H54 (cell line): ENCODE measurements around the gene KIF24.
"Not testable (repeated sequence)": the region's sequence is repeated elsewhere in the genome, so short reads cannot be mapped to it uniquely, and the experiment has no call there.

Experiments used
- DNase-seq: peaks from one replicate; pipeline ENCODE4 v3.0.0; 2011; ENCODE audit warnings: low spot score, mixed read lengths; ENCODE audit not compliant: insufficient read length
- FAIRE-seq: peaks from 3 replicates; lab custom pipeline; 2011; peaks lifted over from hg19 to GRCh38; lab: Jason Lieb, UNC
- POLR2A ChIP-seq: IDR thresholded peaks from 2 replicates; pipeline ENCODE4 v1.6.1; 2011; ENCODE audit warnings: low read depth, mild to moderate bottlenecking, low read length

The KIF24 gene

DNA sequence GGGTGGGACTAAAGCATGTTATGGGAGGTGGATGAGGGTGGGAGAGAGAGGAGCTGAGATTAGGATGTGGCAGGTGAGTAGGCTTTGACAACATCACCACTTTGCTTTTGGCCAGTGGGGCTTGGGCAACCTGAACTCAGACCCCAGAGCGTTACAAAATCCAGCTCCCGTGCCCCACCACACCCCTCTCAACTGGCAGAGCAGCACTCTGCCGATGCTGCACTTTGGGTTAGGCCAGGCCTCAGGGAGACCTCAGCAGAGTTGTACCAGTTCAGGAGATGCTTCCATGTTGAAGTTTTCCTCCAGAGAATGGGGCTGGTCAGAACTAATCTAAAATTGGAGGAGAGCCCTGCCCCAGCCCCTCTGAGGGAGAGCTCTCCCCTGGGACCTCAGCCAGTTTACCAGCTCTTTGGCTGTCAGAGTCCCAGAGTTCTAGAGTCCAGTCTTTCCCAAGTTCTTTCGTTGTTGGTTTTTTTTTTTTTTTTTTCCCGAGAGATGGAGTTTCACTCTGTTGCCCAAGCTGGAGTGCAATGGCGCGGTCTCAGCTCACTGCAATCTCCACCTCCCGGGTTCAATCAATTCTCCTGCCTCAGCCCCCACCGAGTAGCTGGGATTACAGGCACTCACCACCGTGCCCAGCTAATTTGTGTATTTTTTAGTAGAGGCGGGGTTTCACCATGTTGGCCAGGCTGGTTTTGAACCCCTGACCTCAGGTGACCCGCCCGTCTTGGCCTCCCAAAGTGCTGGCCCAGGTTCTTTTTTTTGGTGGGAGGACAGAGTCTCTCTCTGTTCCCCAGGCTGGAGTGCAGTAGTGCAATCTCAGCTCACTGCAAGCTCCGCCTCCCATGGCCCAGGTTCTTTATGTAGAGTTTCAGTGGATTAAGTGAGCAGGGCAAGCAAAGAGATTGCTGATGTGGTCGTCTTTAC lies 18.1 kb upstream of the KIF24 start:
- DNase-seq, result no peak
- no peak for FAIRE-seq
- TF ChIP-seq POLR2A, result no peak

- no peak for FAIRE-seq
- TF ChIP-seq POLR2A, result no peak
Measured at GRCh38 chr9:34343605-34344004, 14.5 kb upstream of the KIF24 start.

DNA sequence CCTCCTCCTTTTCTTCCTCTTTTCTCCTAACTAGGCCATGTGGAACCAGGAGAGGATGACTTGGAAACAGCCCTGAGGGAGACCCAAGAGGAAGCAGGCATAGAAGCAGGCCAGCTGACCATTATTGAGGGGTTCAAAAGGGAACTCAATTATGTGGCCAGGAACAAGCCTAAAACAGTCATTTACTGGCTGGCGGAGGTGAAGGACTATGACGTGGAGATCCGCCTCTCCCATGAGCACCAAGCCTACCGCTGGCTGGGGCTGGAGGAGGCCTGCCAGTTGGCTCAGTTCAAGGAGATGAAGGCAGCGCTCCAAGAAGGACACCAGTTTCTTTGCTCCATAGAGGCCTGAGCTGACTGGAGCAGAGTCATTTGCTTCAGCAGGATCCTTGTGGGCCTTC lies 14.0 kb upstream of the KIF24 start:
- no peak for DNase-seq
- no peak for TF ChIP-seq POLR2A
- FAIRE-seq, result no peak

More at GRCh38 chr9:34343605-34344004, 14.5 kb upstream of the KIF24 start:
- DNase-seq, result no peak

DNA sequence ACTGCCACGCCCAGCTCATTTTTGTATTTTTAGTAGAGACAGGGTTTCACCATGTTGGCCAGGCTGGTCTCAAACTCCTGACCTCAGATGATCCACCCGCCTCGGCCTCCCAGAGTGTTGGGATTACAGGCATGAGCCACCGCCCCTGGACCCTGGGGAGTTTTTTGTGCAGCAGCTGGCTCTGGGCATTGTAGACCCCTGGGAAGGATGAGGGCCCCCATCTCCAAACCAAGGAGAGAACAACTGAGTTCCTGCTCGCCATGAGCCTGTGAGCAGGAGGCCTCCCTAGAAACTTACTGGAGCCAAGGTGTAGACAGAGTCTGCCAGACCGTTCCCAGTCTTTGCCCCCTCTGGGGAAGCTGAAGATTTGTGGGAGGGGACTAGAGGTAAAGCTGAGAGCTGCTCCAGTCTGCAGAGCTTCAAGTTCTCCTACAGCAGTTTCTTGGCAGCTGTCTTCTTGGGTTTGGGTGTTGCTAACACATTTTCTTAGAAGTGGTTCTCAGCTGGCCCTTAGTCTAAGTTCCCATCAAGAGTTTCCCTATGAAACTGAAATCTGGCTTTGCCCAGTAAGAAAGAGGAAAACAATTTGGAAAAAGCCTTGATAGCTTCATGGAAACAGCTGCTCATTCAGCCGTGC lies 12.7 kb upstream of the KIF24 start:
- FAIRE-seq, result no peak
- no peak for DNase-seq
- TF ChIP-seq POLR2A, result no peak

- FAIRE-seq (no peak), DNase-seq (no peak)
- TF ChIP-seq POLR2A, result no peak
Measured at GRCh38 chr9:34338665-34339385, 9.8 kb upstream of the KIF24 start.

DNA sequence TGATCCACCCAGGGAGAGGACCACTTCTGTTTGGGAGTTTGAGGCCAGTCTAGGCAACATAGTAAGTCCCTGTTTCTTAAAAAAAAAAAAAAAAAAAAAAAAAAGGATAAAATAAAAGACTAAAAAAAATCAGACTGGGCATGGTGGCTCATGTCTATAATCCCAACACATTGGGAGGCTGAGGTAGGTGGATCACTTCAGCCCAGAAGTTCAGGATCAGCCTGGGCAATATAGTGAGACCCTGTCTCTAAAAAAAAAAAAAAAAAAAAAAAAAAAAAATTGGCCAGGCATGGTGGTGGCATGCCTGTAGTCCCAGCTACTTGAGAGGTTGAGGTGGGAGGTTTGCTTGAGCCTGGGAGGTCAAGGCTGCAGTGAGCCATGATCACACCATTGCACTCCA lies 9.0 kb upstream of the KIF24 start:
- FAIRE-seq, DNase-seq: not testable (repeated sequence)

DNA sequence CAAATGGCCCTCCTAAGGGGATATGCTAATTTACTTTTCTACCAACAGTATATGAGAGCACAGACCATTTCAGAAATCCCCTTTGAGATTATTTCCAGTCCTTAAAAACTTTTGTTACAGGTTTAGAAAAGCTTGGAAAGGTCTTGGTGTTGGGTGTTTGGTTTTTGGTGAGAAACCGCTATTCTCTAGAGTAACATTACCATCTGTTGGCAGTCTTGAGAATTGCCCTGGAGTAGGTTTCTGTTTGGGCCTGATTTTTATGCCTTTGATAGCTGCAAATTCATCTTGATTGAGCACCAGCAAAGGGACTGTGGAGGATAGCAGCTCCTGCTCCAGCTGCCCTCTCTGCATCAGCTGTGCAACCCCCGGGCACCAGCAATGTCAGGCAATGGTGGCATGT lies 8.3 kb upstream of the KIF24 start:
- FAIRE-seq (no peak), DNase-seq (no peak)
- no peak for TF ChIP-seq POLR2A

GRCh38 chr9:34335376-34335775 lies 6.3 kb upstream of the KIF24 start:
- TF ChIP-seq POLR2A, result no peak
- DNase-seq (no peak), FAIRE-seq (no peak)

GRCh38 chr9:34334916-34335315 lies 5.8 kb upstream of the KIF24 start:
- TF ChIP-seq POLR2A, result no peak
- FAIRE-seq (no peak), DNase-seq (no peak)

- no peak for FAIRE-seq
- TF ChIP-seq POLR2A, result no peak
- DNase-seq, result no peak
Measured at GRCh38 chr9:34334337-34334824, 5.3 kb upstream of the KIF24 start.

- FAIRE-seq (no peak), DNase-seq (no peak)
- no peak for TF ChIP-seq POLR2A
Measured at GRCh38 chr9:34333836-34334235, 4.8 kb upstream of the KIF24 start.

DNA sequence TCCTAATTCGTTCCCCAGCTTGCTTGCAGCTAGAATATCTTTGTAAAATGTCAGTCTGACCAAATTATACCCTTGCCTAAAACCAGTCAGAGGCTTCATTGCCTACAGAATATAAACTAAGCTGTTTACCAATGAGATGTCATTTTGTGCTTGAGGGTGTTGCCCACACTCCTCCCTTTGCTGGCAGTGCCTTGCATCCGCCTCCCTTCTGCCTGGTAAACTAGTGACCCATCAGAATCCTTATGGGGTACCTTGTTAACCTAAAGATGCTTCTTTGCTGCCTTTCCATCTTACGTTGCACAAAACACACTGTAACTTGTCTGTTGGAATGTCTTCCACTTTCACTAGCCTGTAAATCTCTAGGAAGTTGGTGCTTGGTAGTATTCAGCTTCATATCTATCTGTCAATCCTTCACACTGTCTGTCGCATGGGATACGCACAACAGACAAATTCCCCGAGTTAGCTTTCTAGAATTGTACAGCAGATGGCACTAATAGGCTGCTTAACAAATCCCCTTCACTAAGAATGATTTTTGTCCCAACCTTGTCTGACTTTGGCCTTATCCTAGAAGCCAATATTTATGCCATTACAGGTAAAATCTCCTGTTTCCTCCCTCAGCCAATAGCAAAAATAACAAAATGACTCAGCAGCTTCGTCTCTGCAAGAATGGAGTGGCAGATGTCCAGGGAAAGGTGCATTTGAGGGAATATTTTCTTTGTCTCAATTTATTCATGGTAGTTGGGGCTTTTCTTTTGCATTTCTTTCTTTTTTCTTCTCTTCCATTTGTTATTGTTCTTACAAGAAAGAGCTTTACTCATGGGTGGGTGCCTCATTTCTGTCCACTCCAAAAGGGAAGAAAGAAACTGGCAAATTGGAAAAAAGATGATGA lies 3.3 kb upstream of the KIF24 start:
- DNase-seq (no peak), FAIRE-seq (peak; percentile 11)
- TF ChIP-seq POLR2A, result no peak

DNA sequence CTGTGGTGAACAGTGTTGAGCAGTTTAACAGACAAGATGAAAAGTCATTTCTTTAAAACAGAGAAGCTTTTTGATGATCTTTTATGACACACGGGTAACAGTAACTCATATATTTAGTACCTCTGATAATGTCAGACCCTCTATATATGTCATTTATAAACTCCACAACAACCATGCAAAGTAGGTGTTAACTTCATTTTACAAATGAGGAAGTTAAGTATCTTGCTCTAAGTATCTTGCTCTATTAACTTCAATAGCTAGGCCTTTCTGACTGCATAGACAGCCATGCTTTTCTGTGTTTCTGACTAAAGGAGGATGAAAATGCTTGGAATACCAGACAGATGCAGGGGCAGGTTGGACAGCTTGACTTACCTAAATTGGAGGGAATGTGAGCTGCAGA lies 2.1 kb upstream of the KIF24 start:
- FAIRE-seq (no peak), DNase-seq (no peak)
- no peak for TF ChIP-seq POLR2A
